GM21723 (cell line): ENCODE results near the gene SNRPD2.
"Not testable (repeated sequence)": the region's sequence is repeated elsewhere in the genome, so short reads cannot be mapped to it uniquely, and the experiment has no call there.

Source experiments
- ATAC-seq: cut with Tn5 transposase; IDR thresholded peaks from one replicate; pipeline ENCODE4 v1.9.1; 2021; ENCODE audit warnings: mild to moderate bottlenecking, moderate library complexity; ENCODE audit not compliant: unreplicated experiment

SNRPD2 gene

DNA sequence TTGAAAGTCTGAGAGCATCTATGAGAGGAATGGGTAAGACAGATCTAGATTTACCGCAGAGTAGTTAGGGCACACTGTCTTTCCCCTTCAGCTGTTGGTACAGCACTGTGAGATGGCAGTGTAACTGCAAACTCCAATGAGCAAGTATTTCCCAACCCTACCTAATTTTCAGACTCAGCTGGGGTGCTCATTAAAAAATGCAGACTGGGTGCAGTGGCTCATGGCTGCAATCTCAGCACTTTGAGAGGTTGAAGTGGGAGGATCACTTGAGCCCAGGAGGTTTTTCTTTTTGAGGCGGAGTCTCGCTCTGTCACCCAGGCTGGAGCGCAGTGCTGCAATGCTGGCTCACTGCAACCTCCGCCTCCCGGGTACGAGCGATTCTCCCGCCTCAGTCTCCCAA, 13.4 kb upstream of the SNRPD2 start:
- no peak for ATAC-seq

DNA sequence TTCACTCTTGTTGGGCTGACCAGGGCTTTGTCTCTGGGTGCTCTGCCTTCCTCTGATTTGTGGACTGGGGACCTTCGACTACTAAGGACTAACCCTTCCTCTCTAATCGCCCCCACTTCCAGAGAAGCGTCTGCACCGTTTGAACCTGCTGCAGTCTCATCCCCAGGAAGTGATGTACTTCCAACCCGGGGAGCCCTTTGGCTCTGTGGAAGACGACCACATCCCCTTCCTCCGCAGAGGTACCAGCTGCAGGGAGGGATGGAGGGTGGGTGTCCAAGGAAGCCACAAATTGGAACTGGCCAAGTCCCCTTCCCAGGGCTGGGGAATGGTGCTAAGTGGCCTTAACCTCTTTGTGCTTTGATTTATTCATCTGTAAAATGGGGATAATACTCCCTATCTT, 9.9 kb upstream of the SNRPD2 start:
- no peak for ATAC-seq

DNA sequence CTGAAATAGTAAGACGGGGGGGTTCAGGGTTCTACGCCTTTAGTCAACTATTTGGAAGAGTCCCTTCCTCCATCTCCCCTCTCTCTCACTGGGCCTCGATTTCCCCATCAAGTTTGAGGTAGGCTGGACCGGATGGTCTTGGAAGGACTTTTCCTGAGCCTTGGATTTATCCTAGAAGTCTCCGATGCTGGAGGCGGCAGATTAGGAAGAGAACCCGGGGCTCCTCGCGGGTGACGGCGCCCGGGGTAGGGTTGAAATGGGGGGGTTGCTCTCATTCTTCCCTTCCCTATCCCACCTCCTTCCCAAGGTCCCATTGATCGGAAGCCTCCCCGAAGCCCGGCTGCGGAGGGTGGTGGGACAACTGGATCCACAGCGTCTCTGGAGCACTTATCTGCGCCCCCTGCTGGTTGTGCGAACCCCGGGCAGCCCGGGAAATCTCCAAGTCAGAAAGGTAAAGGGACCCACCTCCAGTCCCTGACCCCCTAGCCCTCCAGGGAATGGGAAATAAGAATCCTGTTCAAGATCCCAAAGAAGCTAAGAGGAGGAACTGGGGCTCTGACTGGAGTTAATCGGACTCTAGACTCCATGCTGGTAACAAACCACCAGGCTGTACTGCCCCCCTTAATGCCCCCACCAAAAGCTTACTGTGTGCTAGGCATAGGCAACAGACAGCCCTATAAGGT, 1.5 kb upstream of the SNRPD2 start:
- ATAC-seq, result no peak

DNA sequence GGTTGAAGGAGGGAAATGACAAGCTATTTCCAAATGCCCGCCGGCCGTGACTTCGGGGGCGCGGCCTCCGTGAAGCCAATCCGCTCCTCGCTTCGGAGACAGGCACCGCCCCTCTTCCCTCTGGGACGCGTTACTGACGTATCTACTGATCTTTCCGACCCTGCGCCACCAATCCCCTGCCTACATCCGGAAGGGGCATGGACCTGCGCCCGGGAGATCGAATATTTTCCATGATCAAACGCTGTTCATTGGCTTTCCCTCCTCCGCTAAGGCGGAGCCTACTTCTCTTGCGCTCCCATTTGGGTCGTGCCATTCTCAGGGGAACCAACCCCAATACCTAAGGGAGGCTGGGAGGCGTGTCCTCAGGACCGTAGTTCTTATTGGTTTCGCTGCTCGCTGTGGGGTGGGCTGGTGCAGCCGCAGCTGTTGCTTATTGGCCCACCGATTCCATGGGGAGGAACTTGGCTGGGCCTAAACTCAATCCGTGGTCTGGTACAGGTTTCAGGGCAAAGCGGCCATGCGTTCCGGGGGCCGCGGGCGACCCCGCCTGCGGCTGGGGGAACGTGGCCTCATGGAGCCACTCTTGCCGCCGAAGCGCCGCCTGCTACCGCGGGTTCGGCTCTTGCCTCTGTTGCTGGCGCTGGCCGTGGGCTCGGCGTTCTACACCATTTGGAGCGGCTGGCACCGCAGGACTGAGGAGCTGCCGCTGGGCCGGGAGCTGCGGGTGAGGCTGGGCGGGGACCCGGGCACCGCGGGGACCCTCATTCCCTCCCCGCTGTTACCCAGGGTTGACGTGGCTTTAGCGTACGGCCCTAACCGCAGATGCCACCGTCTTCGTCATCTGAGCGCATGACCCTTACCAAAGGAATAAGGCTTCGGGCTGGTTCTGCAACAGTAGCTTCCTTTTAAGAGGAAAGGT, 693 bp upstream of the SNRPD2 start, which contains the start of gene QPCTL:
Gene QPCTL (plus strand): TSS at position 480 of the 919 bp plus-strand sequence. CDS start 38 bp downstream, at position 518.
- peak; percentile 82 for ATAC-seq

- no peak for ATAC-seq
These were observed 4.2 kb downstream of the SNRPD2 start for GRCh38 chr19:45687599-45687998.

GRCh38 chr19:45685045-45685444, 6.7 kb downstream of the SNRPD2 start:
- ATAC-seq, result not testable (repeated sequence)

- no peak for ATAC-seq
These were observed 8.8 kb downstream of the SNRPD2 start for GRCh38 chr19:45682908-45683307.

DNA sequence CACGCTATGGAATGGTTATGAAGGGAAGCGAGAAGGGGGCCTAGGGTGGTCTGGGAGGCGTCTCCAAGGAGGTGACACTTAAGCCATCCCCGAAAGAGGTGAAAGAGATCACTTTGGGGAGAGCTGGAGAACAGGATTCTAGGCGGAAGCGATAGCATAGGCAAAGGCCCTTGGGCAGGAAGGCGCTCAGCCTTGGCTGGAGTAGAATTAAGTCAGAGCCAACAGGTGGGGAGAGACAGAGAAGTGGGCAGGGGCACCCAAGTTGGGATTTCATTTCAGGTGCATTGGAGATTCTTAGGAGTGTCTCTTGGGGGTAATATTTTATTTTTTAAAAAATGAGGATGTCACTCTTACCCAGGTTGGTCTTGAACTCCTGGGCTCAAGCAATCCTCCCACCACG, 9.6 kb downstream of the SNRPD2 start:
- ATAC-seq, result no peak

DNA sequence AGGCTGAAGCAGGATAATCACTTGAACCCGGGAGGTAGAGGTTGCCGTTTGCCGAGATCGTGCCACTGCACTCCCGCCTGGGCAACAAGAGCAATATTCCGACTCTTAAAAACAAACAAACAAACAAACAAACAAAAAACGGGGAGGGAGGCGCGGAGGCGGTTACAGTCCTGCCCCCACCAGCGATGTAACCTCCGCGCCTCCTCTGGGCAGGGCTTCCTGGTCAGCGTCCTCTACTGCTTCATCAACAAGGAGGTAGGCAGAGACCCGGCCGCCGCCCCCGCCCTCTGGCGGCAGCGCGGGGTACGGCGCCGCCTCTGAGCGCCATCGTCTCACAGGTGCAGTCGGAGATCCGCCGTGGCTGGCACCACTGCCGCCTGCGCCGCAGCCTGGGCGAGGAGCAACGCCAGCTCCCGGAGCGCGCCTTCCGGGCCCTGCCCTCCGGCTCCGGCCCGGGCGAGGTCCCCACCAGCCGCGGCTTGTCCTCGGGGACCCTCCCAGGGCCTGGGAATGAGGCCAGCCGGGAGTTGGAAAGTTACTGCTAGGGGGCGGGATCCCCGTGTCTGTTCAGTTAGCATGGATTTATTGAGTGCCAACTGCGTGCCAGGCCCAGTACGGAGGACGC, 10.2 kb downstream of the SNRPD2 start:
- ATAC-seq, result peak; percentile 67

- ATAC-seq, result peak; percentile 41
These were observed 14.2 kb downstream of the SNRPD2 start for GRCh38 chr19:45677351-45678230.

GRCh38 chr19:45676851-45677263, 14.9 kb downstream of the SNRPD2 start:
- ATAC-seq, result peak; percentile 26

GRCh38 chr19:45674946-45675345, 16.8 kb downstream of the SNRPD2 start:
- no peak for ATAC-seq

DNA sequence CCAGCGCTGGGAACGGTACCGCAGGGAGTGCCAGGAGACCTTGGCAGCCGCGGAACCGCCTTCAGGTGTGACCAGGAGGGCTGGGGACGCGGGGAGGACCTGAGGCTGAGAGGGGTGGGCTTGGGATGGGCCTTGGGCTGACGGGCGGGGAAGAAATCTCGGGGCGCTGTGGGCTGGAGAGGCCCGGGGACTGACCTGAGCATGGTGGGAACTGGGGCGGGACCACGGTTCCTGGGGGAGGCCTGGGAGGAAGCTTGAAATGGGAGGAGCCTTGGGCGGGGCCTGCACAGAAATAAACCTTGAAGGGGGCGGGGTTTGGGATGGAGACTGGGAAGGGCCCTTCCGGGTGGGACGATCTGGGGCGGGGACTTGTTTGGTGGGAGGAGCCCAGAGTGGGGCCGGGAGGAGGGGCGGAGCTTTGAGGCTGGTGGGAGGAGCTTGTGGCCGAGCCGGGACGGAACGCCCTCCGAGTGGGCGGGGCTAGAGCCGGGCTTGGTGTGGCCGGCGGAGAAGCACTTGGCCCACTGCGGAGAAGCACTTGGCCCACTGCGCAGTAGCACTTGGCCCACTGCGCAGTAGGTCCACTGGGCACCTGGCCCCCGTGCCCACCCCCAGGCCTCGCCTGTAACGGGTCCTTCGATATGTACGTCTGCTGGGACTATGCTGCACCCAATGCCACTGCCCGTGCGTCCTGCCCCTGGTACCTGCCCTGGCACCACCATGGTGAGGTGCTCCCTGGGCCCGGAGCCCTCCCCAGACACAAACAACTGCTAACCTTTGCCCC, 20.9 kb downstream of the SNRPD2 start:
- peak; percentile 43 for ATAC-seq

DNA sequence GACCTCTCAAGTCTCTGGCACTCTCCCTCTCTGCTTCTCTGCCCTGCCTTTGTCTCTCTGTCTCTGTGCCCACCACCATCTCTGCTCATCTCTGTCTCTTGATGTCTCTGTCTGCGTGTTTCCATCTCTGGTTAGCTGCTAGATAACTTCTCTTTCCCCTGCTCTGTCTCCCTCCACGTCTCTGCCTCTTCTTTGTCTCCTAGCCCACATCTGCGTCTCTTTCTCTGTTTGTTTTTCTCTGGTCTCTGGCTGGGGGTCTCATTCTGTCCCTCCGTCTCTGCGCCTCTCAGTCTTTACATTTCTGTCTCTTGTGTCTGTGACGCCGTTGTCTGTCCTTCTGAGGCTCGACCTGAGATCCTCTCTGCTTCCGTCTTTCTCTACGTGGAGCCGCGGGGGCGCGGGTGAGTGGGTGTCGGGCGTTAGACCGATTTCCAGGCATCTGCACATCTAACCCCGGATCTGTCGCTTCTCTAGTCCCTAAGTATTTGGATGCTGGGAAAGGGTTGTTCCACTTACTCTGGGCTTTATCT, 23.3 kb downstream of the SNRPD2 start:
- no peak for ATAC-seq

GRCh38 chr19:45667620-45668341, 24.0 kb downstream of the SNRPD2 start, which contains the start of gene GIPR:
TSS of gene GIPR (plus strand) at chr19:45668221. CDS start at chr19:45669521, 1,300 bp downstream.
- no peak for ATAC-seq

DNA sequence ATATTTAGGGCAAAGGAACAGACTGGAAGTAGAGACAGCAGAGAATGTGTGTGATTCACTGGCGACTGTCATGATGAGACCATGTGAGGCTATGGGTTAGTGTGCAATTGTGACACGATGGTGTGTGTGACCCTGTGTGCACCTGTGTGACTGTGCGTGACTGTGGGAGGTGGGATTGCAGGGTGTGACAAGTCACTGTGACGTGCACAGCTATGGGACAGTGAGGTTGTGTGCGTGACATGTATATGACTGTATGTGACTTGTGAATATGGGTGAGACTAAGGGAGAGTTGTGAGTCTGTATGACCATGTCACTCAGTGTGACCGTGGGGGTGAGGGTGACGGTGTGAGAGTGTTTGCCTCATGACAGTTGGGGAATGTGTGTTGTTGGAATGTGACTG, 27.2 kb downstream of the SNRPD2 start:
- no peak for ATAC-seq

GRCh38 chr19:45663800-45664199, 28.0 kb downstream of the SNRPD2 start:
- ATAC-seq, result no peak

GRCh38 chr19:45660636-45661035, 31.1 kb downstream of the SNRPD2 start:
- no peak for ATAC-seq
